ENCODE results near the gene SLC6A11. TPM values are rescaled to one million over a fixed set of nuclear protein-coding genes. Genes with fewer than 3 reads are reported as not detected.

Gene SLC6A11
- polyA plus RNA-seq, 2 of the 4 experiments (the other 2 are of a cell fraction), result 0.03 TPM

DNA sequence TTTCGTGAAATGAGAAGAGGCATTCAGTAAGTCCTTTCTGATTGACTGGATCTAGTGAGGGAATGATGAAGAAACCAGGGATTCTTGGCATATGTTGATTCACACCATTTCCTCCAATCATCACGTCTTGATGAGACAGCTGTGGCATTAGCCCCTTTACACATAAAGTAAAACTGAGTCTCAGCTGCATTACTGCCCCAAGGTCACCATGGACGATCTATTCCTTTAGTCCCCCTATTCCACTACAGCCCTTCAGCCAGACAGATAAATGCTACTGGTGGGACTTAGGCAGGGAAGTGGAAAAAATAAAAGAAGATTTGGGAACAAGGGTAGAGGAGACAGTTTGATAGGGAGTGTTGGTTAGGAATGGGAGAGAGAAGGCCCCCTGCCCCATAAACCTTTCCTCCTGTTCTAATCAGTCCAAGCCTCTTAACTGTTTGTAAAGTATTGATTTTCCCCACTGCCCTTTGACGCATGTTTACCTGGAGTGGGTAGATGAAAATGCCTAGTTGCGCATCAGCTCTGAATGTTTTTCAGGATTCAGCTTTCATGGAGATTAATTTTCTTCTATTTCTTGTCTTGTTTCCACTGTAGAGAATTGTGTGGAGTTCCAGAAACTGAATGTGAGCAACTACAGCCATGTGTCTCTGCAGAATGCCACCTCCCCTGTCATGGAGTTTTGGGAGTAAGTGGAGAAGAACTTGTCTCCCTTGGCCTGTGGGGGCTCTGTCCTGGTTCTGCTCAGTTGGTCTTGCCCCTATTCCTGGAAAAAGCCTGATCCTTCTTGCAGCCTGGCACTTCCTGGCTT is 6.9 kb downstream of the SLC6A11 start:
- ATAC-seq (no peak), DNase-seq (ENCODE audit: low read depth in 1 of 2, low spot score in 1 of 2) (no peak), FAIRE-seq (no peak)
- 35% methylated on average over 5 of the region's 5 CpGs for WGBS (ENCODE audit: missing lambda C conversion rate)
- Histone ChIP-seq H3K9me3 (no peaks in the 10 kb centered on the region), H3K27ac (no peak overlapping the region), H3K4me1 (no peaks in the 10 kb centered on the region), H3K4me2 (no peak overlapping the region), H3K4me3 (no peak overlapping the region)
- TF ChIP-seq ZFP36 (IDR thresholded peaks at IDR 0.05; ENCODE audit: borderline replicate concordance, partially characterized antibody) (no peak), EHMT2 (IDR thresholded peaks at IDR 0.05; ENCODE audit: low read depth) (no peak), RCOR1 (IDR thresholded peaks at IDR 0.05; ENCODE audit: low read depth, low read length) (no peak), NFE2L2 (conservative IDR thresholded peaks at IDR 0.05; ENCODE audit: low read length) (no peak), KDM5A (IDR thresholded peaks at IDR 0.05) (no peak), BCL3 (IDR thresholded peaks at IDR 0.05) (no peak), EP300 (IDR thresholded peaks at IDR 0.05) (no peak)
- ChIA-PET CTCF (interaction anchor here (0.6 to 1.0 kb wide), 2 partner anchors 10 to 16 kb away, joined by 3 read pairs; no protein-coding TSS in a partner anchor), POLR2A (no interaction called here)

DNA sequence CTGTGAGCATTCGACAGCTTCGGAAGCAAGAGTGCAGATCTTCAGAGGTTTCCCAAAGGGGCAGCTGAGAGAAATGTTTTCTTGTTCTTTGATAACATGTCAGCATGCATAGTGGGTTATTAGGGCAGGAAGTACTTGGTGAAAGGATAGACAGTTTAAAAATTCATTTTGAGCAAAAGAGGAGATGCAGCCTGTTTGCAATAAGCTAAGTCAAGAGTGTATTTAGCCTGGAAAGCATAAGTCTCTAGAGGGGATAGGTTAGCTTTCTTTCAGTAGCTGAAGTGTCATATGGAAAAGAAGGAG is 7.4 kb downstream of the SLC6A11 start:
- ATAC-seq (no peak), FAIRE-seq (no peak), DNase-seq (ENCODE audit: low read depth in 1 of 2, low spot score in 1 of 2) (no peak)
- H3K9me3 ChIP-seq, result no peaks in the 10 kb centered on the region
- WGBS (ENCODE audit: missing lambda C conversion rate), result 22% methylated on average over 2 of the region's 2 CpGs
- ChIA-PET POLR2A (no interaction called here), CTCF (no interaction called here)
- no peak overlapping the region for H3K4me2 ChIP-seq
- H3K27ac ChIP-seq, result no peak overlapping the region
- H3K4me1 ChIP-seq, result no peaks in the 10 kb centered on the region
- H3K4me3 ChIP-seq, result no peak overlapping the region
- no peak for TF ChIP-seq EP300 (IDR thresholded peaks at IDR 0.05)
- TF ChIP-seq ZFP36 (IDR thresholded peaks at IDR 0.05; ENCODE audit: borderline replicate concordance, partially characterized antibody), result no peak
- TF ChIP-seq RARB (CRISPR knock-in tag; IDR thresholded peaks at IDR 0.05), result no peak
- TF ChIP-seq, protein P1, sequence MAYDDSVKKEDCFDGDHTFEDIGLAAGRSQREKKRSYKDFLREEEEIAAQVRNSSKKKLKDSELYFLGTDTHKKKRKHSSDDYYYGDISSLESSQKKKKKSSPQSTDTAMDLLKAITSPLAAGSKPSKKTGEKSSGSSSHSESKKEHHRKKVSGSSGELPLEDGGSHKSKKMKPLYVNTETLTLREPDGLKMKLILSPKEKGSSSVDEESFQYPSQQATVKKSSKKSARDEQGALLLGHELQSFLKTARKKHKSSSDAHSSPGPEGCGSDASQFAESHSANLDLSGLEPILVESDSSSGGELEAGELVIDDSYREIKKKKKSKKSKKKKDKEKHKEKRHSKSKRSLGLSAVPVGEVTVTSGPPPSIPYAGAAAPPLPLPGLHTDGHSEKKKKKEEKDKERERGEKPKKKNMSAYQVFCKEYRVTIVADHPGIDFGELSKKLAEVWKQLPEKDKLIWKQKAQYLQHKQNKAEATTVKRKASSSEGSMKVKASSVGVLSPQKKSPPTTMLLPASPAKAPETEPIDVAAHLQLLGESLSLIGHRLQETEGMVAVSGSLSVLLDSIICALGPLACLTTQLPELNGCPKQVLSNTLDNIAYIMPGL (CRISPR knock-in tag; IDR thresholded peaks at IDR 0.05; ENCODE audit: borderline replicate concordance), result no peak
- no peak for TF ChIP-seq ZNF302 (CRISPR knock-in tag; IDR thresholded peaks at IDR 0.05)
- TF ChIP-seq CHD4 (IDR thresholded peaks at IDR 0.05; ENCODE audit: borderline replicate concordance), result no peak
- TF ChIP-seq NPAS2 (CRISPR knock-in tag; IDR thresholded peaks at IDR 0.05; ENCODE audit: borderline replicate concordance), result no peak
- TF ChIP-seq ZC3H11A (IDR thresholded peaks at IDR 0.05), result no peak
- no peak for TF ChIP-seq JUN (IDR thresholded peaks at IDR 0.05)
- TF ChIP-seq BHLHE40 (IDR thresholded peaks at IDR 0.05; ENCODE audit: low read depth, low read length), result no peak
- TF ChIP-seq CEBPB (IDR thresholded peaks at IDR 0.05), result no peak
- no peak for TF ChIP-seq EHMT2 (IDR thresholded peaks at IDR 0.05; ENCODE audit: low read depth)
- no peak for TF ChIP-seq POLR2A (IDR thresholded peaks at IDR 0.05; ENCODE audit: low read length)
- TF ChIP-seq FOSB (CRISPR knock-in tag; IDR thresholded peaks at IDR 0.05), result no peak
- TF ChIP-seq TP53 (CRISPR knock-in tag; IDR thresholded peaks at IDR 0.05), result no peak

DNA sequence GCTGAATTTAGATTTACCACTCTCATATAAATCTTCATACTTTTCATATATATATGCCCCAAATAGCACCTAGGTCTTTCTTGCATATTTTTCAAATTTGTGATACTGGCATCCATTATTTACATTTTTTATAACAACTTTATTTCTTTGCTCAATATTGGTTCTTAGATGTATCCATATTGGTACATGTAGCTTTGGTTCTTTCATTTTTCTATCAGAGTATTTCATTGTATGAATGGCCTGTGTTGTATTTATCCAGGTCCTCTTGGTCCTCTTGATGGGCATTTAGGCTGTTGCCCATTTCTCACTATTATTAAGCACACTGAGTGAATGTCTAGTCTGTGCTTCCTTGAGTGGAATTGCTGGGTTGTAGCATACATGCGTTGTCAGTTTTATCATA is 8.4 kb downstream of the SLC6A11 start:
- H3K4me3 ChIP-seq, result no peak overlapping the region
- no peak overlapping the region for H3K27ac ChIP-seq
- WGBS (ENCODE audit: missing lambda C conversion rate), result 54% methylated on average over 1 of the region's 1 CpG
- no peaks in the 10 kb centered on the region for H3K4me1 ChIP-seq
- DNase-seq (ENCODE audit: low read depth in 1 of 2, low spot score in 1 of 2) (no peak), FAIRE-seq (no peak), ATAC-seq (no peak)
- CTCF ChIA-PET, result no interaction called here
- H3K4me2 ChIP-seq, result no peak overlapping the region
- TF ChIP-seq, protein P2, sequence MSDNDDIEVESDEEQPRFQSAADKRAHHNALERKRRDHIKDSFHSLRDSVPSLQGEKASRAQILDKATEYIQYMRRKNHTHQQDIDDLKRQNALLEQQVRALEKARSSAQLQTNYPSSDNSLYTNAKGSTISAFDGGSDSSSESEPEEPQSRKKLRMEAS (IDR thresholded peaks at IDR 0.05), result no peak
- TF ChIP-seq E2F6 (IDR thresholded peaks at IDR 0.05; ENCODE audit: borderline replicate concordance, low read depth), result no peak
- no peak for TF ChIP-seq ATOH8 (CRISPR knock-in tag; IDR thresholded peaks at IDR 0.05; ENCODE audit: low read depth)
- TF ChIP-seq ZSCAN20 (CRISPR knock-in tag; IDR thresholded peaks at IDR 0.05), result no peak
- no peaks in the 10 kb centered on the region for H3K9me3 ChIP-seq
- POLR2A ChIA-PET, result no interaction called here
